NAMALWA (cell line): Measurements from ENCODE around the gene GRAMD4.

ENCODE experiments used
- DNase-seq: peaks from one replicate; pipeline ENCODE4 v3.0.0-alpha.2; 2015; ENCODE audit warnings: low spot score

GRAMD4 gene

GRCh38 chr22:46723882-46724281 lies 103.7 kb downstream of the GRAMD4 start:
- no peak for DNase-seq

GRCh38 chr22:46725096-46725495 lies 104.9 kb downstream of the GRAMD4 start:
- DNase-seq, result no peak

- no peak for DNase-seq
Measured at GRCh38 chr22:46726066-46726985, 106.1 kb downstream of the GRAMD4 start.

- no peak for DNase-seq
Measured at GRCh38 chr22:46726986-46727317, 106.8 kb downstream of the GRAMD4 start.

- DNase-seq, result no peak
Measured at GRCh38 chr22:46727813-46728364, 107.7 kb downstream of the GRAMD4 start.

- DNase-seq, result no peak
Measured at GRCh38 chr22:46728470-46728869, 108.3 kb downstream of the GRAMD4 start.
